SK-N-SH treated with all-trans-retinoic acid at 6 μM for 48 hours (cell line): ENCODE measurements around the gene TTC8.

ENCODE experiments used
- ATAC-seq: fragments of 200-7000 bp; cut with Tn5 transposase; 3 replicates; pipeline ENCODE4 v1.9.1; 2020; ENCODE audit warnings: mild to moderate bottlenecking, moderate library complexity
- ARNTL ChIP-seq: fragments of 450-650 bp; formaldehyde crosslinking; IDR thresholded peaks from 2 replicates; pipeline ENCODE4 v1.5.0; 2020; ENCODE audit warnings: low read depth, mild to moderate bottlenecking, moderate library complexity, borderline replicate concordance
- CREB5 ChIP-seq: fragments of 250-450 bp; sonication (Bioruptor Pico); IDR thresholded peaks from 2 replicates; pipeline ENCODE4 v1.5.1; 2020; ENCODE audit warnings: low read depth, mild to moderate bottlenecking, moderate library complexity
- CSRNP3 ChIP-seq: fragments of 250-450 bp; sonication (Bioruptor Pico); IDR thresholded peaks from 2 replicates; pipeline ENCODE4 v1.5.1; 2021; ENCODE audit warnings: mild to moderate bottlenecking, moderate library complexity
- GLIS3 ChIP-seq: fragments of 250-450 bp; sonication (Bioruptor Pico); IDR thresholded peaks from 2 replicates; pipeline ENCODE4 v1.5.0; 2020; ENCODE audit warnings: mild to moderate bottlenecking, moderate library complexity
- ISL1 ChIP-seq: fragments of 250-450 bp; sonication (Bioruptor Pico); IDR thresholded peaks from 2 replicates; pipeline ENCODE4 v2.1.2; 2022; ENCODE audit warnings: mild to moderate bottlenecking, moderate library complexity
- OSR1 ChIP-seq: fragments of 250-450 bp; sonication (Bioruptor Pico); IDR thresholded peaks from 2 replicates; pipeline ENCODE4 v1.8.0; 2022; ENCODE audit warnings: moderate library complexity, mild to moderate bottlenecking, inconsistent platforms
- PATZ1 ChIP-seq: fragments of 250-450 bp; sonication (Bioruptor Pico); IDR thresholded peaks from 2 replicates; pipeline ENCODE4 v1.8.0; 2020; ENCODE audit warnings: mild to moderate bottlenecking, moderate library complexity, borderline replicate concordance
- POU6F1 ChIP-seq: fragments of 250-450 bp; sonication (Bioruptor Pico); IDR thresholded peaks from 2 replicates; pipeline ENCODE4 v1.8.0; 2021; ENCODE audit warnings: low read depth, mild to moderate bottlenecking, moderate library complexity, borderline replicate concordance
- PPARA ChIP-seq: fragments of 250-450 bp; sonication (Bioruptor Pico); IDR thresholded peaks from 2 replicates; pipeline ENCODE4 v1.5.0; 2020; ENCODE audit warnings: mild to moderate bottlenecking, borderline replicate concordance
- SNAI2 ChIP-seq: fragments of 250-450 bp; sonication (Bioruptor Pico); IDR thresholded peaks from 2 replicates; pipeline ENCODE4 v1.5.0; 2020; ENCODE audit warnings: mild to moderate bottlenecking, moderate library complexity
- TCF4 ChIP-seq: fragments of 250-450 bp; sonication (Bioruptor Pico); IDR thresholded peaks from 2 replicates; pipeline ENCODE4 v1.8.0; 2021; ENCODE audit warnings: mild to moderate bottlenecking, moderate library complexity, borderline replicate concordance
- TOX ChIP-seq: fragments of 250-450 bp; sonication (Bioruptor Pico); IDR thresholded peaks from 2 replicates; pipeline ENCODE4 v1.8.0; 2021; ENCODE audit warnings: mild to moderate bottlenecking, moderate library complexity, borderline replicate concordance
- TSHZ2 ChIP-seq: fragments of 250-450 bp; sonication (Bioruptor Pico); IDR thresholded peaks from 2 replicates; pipeline ENCODE4 v1.5.0; 2020; ENCODE audit warnings: mild to moderate bottlenecking, moderate library complexity
- ZC3H10 ChIP-seq: fragments of 250-450 bp; sonication (Bioruptor Pico); IDR thresholded peaks from 2 replicates; pipeline ENCODE4 v1.5.1; 2021; ENCODE audit warnings: mild to moderate bottlenecking, moderate library complexity
- ZFP3 ChIP-seq: fragments of 250-450 bp; sonication (Bioruptor Pico); IDR thresholded peaks from 2 replicates; pipeline ENCODE4 v1.5.0; 2020; ENCODE audit warnings: mild to moderate bottlenecking, moderate library complexity
- ZFP30 ChIP-seq: fragments of 450-650 bp; formaldehyde crosslinking; IDR thresholded peaks from 2 replicates; pipeline ENCODE4 v1.5.0; 2022; ENCODE audit warnings: mild to moderate bottlenecking, moderate library complexity
- ZNF565 ChIP-seq: fragments of 450-650 bp; formaldehyde crosslinking; conservative IDR thresholded peaks from 2 replicates; pipeline ENCODE4 v1.5.0; 2020; ENCODE audit warnings: low read depth, mild to moderate bottlenecking, moderate library complexity
- ZNF70 ChIP-seq: fragments of 450-650 bp; formaldehyde crosslinking; IDR thresholded peaks from 2 replicates; pipeline ENCODE4 v1.5.0; 2020; ENCODE audit warnings: mild to moderate bottlenecking, moderate library complexity
- ZNF8 ChIP-seq: fragments of 450-650 bp; formaldehyde crosslinking; IDR thresholded peaks from 2 replicates; pipeline ENCODE4 v1.5.0; 2020; ENCODE audit warnings: mild to moderate bottlenecking, moderate library complexity

The TTC8 gene

GRCh38 chr14:88879022-88879421 is 54.6 kb downstream of the TTC8 start:
- peak; percentile 83 for ATAC-seq
- TF ChIP-seq TCF4 (CRISPR knock-in tag), result no peak
- no peak for TF ChIP-seq ZNF8

GRCh38 chr14:88882236-88882635 is 57.8 kb downstream of the TTC8 start:
- TF ChIP-seq TCF4 (CRISPR knock-in tag) (no peak), ZC3H10 (CRISPR knock-in tag) (no peak), CREB5 (CRISPR knock-in tag) (no peak), POU6F1 (no peak), ISL1 (no peak), ARNTL (CRISPR knock-in tag) (no peak), CSRNP3 (no peak)
- no peak for ATAC-seq

- no peak for ATAC-seq
- TF ChIP-seq TOX (no peak), PPARA (CRISPR knock-in tag) (no peak), ISL1 (no peak), OSR1 (CRISPR knock-in tag) (no peak), GLIS3 (no peak), ZNF70 (CRISPR knock-in tag) (no peak), ZFP30 (CRISPR knock-in tag) (no peak), ZNF565 (CRISPR knock-in tag) (no peak), CREB5 (CRISPR knock-in tag) (no peak), ZC3H10 (CRISPR knock-in tag) (no peak), ZFP3 (CRISPR knock-in tag) (no peak), TSHZ2 (CRISPR knock-in tag) (no peak), PATZ1 (CRISPR knock-in tag) (no peak)
Measured at GRCh38 chr14:88895116-88895515, 70.7 kb downstream of the TTC8 start.

- TF ChIP-seq SNAI2 (CRISPR knock-in tag), result no peak
- 0 out of 2 replicates have a peak, but pooled peaks have one; percentile 5 for TF ChIP-seq TSHZ2 (CRISPR knock-in tag)
- no peak for ATAC-seq
Measured at GRCh38 chr14:88901189-88901588, 76.7 kb downstream of the TTC8 start.
